Raji (cell line): ENCODE measurements around the gene ADAMTSL5.

Experiments
- POLR2A ChIP-seq: IDR thresholded peaks from 2 replicates; pipeline ENCODE4 v1.6.1; 2011; ENCODE audit warnings: low read depth, low read length, control low read depth; ENCODE audit not compliant: insufficient read depth

Gene ADAMTSL5

DNA sequence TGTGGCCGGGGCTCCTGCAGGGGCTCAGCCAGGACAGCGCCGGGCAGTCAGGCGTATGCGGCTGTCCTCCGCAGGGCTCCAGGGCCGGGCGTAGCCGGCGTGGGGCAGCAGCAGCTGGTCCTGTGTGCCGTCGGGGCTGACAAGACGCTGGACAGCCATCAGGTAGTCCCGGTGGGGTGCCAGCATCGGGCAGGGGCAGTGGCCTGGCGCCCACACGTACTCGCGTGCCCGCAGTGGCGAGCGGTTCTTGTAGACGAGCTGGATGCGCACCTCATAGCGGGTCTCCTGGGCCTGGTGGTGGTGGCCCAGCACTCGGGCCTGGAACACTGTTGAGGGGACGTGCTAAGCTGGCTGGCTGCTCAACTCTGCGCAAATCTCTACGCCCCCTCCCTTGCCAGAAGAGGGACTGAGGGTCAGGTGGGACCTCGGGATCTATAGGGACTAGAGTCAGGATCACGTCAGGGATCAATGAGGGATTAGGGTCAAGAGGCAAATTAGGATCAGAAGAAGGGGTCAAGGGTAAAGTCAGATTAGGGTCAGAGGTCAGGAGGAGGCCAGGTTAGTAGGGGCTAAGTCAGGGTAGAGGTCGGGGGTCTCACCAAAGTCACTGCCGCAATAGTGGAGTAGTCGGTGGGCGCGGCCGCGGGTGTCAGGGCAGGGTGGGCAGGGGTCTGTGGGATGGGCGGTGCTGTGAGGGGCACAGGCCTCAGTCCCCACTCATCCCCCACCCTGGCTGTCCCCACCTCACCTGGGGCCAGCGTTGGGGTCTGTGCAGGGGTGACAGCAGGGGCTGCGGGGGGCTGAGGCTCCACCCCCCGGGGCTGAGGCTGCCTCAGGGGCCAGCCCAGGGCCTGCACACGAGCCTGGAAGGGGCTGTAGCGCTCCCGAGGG is 6.6 kb downstream of the ADAMTSL5 start:
- no peak for TF ChIP-seq POLR2A

DNA sequence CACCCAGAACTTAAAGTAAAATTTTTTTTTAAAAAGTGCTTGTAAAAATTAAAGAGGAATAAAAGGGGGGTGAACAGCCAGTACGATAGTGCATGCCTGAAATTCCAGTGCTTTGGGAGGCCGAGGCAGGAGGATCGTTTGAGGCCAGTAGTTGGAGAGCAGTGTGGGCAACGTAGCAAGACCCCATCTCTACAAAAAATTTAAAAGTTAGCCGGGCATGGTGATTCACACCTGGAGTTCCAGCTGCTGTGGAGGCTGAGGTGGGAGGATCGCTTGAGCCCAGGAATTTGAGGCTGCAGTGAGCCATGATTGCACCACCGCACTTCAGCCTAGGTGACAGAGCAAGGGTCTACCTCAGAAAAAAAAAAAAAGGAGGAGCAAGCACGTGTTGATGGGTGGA is 7.8 kb downstream of the ADAMTSL5 start:
- TF ChIP-seq POLR2A: no peak

DNA sequence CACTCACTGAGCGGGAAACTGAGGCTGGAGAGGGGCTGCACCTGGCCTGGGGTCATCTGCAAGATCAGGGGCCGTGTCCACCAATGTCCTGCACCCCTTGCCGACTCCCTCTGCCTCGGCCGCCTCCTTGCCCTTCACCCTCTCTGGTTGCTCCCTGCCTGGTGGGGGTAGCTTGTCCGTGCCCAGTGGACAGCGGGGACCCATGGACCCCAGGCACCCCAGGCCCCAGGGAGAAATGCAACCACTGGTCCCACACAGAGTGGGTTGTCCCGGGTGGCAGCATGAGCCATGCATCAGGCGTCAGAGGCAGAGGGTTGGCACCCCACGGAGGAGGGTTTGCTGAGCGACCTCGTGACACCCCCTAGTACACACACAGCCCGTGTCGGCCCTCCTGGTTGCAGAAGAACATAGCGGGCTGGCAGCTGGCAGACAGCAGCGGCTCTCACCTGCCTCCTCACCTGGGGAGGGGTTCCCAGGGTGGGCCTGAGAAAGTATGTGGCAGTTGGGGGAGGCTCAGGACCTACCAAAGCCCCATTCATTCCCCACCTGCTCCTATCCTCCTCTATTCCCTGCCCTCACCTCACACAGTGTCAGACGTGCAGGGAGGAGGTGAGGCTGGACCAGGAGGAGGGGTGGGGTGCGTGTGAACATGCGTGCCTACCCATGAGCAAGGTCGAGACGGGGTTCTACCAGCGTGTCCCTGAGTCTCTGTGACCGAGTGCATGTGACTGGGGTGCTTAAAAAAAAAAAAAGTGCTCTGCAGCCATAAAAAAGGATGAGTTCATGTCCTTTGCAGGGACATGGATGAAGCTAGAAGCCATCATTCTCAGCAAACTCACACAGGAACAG is 8.7 kb downstream of the ADAMTSL5 start:
- TF ChIP-seq POLR2A: no peak

DNA sequence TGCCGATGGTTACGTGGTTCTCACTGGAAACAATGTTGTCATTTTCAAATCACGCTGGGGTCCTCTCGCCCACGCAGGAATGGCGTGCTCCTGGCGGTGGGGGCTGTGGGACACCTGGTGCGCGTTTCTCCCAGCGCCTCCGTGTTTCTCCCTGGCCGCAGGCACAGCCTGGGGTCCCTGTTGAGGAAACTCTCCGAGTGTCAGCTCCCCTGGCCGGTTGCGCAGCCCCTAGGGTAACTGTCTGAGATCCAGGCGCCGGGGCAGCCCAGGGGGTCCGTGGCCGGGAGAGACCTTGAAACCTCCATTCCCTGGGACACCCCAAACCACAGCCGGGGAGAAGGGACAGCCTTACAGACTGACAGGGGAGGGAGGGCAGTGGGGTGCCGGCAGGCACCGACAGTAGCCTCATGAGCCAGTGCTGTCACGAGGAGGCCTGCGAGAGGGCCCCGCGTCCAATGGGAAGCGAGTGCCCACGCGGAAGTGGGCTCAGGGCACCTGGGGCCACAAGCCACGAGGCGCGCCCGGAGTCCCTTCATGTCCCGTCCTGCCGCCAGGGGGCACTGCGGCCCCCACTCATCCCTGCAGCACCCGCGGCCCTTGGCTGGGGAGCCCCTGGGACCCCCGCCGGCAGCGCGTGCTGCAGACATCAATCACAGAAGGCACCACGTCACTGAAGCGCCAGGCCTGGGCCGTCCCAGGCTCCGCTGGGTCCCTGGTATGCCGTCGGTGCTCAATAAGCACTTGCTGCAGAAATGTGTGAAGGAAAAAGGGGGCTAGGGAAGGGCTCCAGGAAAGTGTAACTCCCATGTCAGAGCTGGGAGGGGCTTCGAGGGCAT is 9.5 kb downstream of the ADAMTSL5 start:
- TF ChIP-seq POLR2A: no peak

DNA sequence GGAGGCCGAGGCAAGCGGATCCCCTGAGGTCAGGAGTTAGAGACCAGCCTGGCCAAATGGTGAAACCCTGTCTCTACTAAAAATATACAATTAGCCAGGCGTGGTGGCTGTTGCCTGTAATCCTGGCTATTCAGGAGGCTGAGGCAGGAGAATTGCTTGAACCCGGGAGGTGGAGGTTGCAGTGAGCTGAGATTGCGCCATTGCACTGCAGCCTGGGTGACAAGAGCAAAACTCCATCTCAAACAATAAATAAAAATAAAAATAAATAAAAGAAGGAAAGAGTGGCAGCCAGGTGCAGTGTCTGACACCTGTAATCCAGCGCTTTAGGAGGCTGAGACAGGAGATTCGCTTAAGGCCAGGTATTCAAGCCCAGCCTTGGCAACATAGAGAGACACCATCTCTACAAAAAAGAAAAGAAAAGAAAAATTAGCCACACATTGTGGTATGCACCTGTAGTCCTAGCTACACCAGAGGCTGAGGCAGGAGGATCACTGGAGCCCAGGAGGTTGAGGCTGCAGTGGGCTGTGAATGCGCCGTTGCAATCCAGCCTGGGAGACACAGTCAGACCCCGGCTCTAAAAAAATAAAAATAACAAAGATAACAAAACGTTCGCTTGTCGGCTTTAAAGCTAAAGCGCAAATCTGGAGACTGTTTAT is 10.3 kb downstream of the ADAMTSL5 start:
- no peak for TF ChIP-seq POLR2A

DNA sequence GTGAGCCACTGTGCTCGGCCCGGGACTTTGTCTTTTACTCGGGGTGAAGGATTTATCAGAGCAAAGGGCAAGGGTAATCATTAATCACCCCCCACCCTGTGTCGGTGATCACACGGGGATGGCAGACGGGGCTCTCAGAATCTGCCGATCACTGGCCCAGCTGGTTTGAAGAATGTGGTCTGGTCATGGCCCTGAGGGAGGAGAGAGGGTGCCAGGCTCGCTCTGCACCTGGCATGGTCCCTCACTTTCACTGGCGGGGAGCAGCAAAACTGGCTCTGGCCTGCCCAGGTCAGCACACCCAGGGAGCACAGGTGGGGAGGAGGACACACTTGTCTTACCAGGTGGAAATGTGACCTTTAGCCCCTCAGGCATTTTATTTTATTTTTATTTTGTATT is 11.6 kb downstream of the ADAMTSL5 start:
- no peak for TF ChIP-seq POLR2A

DNA sequence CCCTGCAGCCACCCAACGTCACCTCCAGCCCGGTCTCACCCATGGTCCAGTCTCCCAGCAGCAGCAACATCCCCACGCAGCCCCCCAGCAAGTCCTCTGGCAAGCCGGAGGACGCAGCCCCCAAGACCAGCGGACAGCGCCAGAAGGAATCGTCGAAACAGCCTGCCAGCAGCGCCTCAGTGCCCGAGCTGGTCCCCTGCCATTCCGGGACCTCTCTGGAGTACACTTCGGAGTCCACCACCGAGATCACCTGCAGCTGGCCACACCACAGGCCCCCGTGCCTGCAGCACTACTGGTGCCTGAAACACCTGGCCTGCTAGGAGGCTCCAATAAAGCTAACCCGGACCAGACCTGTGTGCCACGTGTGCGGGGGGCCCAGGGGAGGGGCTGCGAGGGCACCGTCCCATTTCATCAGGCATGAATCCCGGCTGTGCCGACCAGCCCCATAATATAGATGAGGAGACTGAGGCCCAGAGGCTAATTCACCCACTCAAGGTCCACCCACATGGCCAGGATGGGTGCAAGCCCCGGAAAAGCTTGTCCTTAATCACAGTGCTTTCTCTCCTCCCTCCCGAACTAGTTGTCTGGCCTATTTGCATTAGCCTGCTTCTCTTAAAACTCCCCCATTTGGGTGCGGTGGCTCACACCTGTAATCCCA is 15.1 kb downstream of the ADAMTSL5 start:
- TF ChIP-seq POLR2A: no peak

DNA sequence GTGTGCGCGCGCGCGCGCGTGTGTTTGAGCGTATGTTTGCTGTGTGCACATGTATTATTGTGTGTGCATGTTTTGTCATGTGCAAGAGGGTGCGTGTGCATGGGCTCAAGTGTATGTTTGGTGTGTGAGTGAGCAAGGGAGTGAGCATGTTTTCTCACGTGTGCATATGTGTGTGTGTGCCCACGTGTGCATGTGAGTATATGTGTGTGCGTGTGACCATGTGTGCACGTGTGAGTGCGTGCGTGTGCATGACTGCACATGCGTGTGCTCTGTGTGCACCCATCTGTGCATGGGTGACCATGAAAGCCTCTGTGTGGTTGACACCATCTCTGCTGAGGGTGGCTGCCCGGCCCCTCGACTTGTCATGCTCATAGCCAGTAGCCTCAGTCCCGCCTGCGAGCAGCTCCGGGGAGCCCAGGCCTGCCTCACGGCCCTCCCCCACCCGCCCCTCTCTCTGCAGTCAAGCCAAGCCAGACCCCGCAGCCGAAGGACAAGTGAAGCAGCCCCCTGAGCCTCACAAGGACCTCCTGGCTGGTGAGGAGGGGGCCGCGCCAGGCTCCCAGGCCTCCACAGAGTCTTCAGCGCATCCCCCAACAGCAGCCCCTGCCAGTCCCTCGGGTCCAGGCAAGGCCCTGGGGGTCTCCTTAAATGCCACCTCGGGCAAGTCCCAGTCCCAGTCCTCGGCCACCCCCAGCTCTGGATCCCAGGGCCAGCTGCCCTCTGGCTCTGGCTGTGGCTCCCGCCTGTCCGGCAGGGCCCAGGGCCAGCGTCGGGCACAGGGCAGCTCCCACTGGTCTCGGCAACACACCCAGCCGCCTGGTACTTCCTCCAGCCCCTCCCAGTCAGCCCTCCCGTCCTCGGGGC is 15.9 kb downstream of the ADAMTSL5 start:
- TF ChIP-seq POLR2A: 0 out of 2 replicates have a peak, but pooled peaks have one; percentile 22

DNA sequence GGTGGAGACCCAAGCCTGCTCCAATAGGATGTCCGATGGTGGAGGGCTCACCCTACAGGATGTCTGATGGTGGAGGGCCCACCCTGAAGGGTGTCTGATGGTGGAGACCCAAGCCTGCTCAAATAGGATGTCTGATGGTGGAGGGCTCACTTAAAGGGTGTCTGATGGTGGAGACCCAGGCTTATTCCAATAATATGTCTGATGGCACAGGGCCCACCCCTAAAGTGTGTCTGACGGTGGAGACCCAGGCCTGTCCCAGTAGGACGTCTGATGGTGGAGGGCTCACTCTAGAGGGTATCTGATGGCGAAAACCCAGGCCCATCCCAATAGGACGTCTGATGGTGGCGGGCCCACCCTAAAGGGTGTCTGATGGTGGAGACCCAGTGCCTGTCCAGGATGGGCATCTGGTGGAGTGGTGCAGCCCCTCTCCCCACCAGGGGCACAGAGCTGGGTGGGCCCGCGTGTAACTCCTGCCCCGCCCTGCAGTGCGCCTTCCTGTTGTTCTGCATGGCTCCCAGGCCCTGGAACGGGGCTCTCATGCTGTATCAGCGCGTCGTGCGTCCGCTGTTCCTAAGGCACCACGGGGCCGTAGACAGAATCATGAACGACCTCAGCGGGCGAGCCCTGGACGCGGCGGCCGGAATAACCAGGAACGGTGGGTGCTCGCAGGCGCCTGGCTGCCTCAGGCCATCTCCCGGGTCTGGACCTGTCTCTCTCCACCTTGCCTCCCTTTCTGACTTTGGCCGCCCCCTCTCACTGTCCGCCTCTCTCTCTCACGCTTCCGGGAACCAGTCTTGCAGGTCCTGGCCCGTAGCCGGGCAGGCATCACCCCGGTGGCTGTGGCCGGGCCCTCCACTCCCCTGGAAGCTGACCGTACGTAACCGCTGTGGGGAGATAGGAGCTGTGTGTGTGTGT is 16.8 kb downstream of the ADAMTSL5 start:
- TF ChIP-seq POLR2A: no peak

DNA sequence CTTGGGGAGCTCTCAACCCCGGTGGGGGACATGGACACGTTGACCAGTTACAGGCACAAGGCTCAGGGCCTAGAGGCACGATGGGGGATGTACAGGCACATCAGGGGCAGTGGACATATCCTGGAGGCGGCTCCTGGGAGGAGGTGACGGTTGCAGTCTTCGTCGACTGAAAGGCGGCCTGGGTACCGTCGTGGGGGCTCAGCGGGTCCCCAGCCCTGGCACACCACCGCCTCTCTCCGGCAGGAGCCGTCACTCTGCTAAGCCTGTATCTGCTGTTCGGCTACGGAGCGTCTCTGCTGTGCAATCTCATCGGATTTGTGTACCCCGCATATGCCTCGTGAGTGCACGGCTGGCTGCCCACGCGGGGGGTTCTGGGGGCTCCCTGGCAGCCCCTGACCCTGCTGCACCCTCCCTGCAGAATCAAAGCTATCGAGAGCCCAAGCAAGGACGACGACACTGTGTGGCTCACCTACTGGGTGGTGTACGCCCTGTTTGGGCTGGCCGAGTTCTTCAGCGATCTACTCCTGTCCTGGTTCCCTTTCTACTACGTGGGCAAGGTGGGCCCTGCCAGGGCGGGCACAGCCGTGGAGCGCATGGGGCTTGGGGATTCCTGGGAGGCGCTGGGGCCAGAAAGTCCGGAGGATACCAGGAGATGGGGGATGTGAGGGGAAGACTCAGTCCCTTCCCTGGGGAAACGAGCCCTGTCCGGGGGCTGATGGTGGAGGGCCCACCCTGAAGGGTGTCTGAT is 17.6 kb downstream of the ADAMTSL5 start:
- TF ChIP-seq POLR2A: no peak

DNA sequence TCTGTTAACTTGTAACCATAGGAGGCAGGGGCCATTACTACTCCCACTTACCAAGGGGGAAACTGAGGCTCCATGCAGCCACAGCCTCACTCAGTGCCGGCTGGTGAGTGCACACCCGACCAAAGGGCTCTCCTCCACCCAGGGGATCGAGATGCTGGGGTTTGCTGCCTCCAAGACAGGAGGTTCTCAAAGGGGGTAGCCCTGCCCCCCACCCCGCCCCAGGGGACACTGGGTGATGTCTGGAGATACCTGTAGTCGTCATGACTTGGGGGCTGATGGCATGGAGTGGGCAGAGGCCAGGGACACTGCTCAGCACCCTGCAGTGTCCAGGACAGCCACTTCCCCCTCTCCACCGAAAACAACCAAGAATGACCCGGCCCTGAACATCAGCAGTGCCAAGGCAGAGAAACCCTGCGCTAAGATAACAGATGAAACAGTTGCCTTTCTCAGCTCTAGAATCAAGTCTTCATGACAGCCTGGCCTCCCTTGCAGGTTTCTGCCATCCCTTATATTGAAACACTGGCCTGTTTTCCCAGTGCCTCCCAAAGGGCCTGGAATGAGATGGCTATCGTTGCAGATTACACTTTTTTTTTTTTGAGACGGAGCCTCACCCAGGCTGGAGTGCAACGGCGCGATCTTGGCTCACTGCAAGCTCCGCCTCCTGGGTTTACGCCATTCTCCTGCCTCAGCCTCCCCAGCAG is 18.6 kb downstream of the ADAMTSL5 start:
- no peak for TF ChIP-seq POLR2A
